Esophagus (tissue), 2 donors: Measurements from ENCODE around the gene ZNF391. TPM values are rescaled to one million over a fixed set of nuclear protein-coding genes. Genes with fewer than 3 reads are reported as not detected.
"Not testable (repeated sequence)": the region's sequence is repeated elsewhere in the genome, so short reads cannot be mapped to it uniquely, and the experiment has no call there.

Experiments
- H3K27ac ChIP-seq, 2 donors: one replicate each; pipeline ENCODE4 v1.5.1; 2013; ENCODE audit warnings: low read depth in 2 of 2, mild to moderate bottlenecking in 2 of 2, inconsistent platforms in 1 of 2, low read length in 1 of 2, moderate library complexity in 1 of 2
- H3K27me3 ChIP-seq, 2 donors: one replicate each; pipeline ENCODE4 v1.6.1; 2013; ENCODE audit warnings: low read length in 2 of 2, control low read depth in 1 of 2, mild to moderate bottlenecking in 1 of 2; ENCODE audit not compliant: insufficient read depth in 2 of 2, control insufficient read depth in 1 of 2
- H3K36me3 ChIP-seq, 2 donors: one replicate each; pipeline ENCODE4 v1.6.1; 2013; ENCODE audit warnings: low read length in 1 of 2; ENCODE audit not compliant: control insufficient read depth in 2 of 2, insufficient read depth in 2 of 2
- H3K4me1 ChIP-seq, 2 donors: one replicate each; pipeline ENCODE4 v1.6.1; 2013; ENCODE audit warnings: low read length in 1 of 2; ENCODE audit not compliant: control insufficient read depth in 2 of 2, insufficient read depth in 2 of 2
- H3K4me3 ChIP-seq, 2 donors: one replicate each; pipeline ENCODE4 v1.5.1; 2013; ENCODE audit warnings: low read length in 2 of 2, mild to moderate bottlenecking in 2 of 2, low read depth in 1 of 2, moderate library complexity in 1 of 2
- H3K9me3 ChIP-seq, 2 donors: one replicate each; pipeline ENCODE4 v1.6.1; 2013; ENCODE audit warnings: mild to moderate bottlenecking in 2 of 2, low read depth in 1 of 2, low read length in 1 of 2, moderate library complexity in 1 of 2; ENCODE audit not compliant: control insufficient read depth in 2 of 2, insufficient read depth in 1 of 2
- WGBS, 2 donors: extraction: QIAGEN DNeasy Blood & Tissue Kit; methylation state at CpG; one replicate each; pipeline ENCODE4 v1.1.7; 2013; 5-methylcytosine and 5-hydroxymethylcytosine counted together
- polyA plus RNA-seq, 2 donors: library from polyadenylated mRNA; stranded (reverse); fragments of 200-250 nt; gene quantifications; one replicate each; pipeline ENCODE4 v1.2.3, GENCODE V29; 2013
- donor health status: healthy with polysubstance abuse.
- donor health status: Bipolar disorder and iron deficiency.

The ZNF391 gene
- polyA plus RNA-seq, 2 donors, result 0.47 to 0.51 TPM

DNA sequence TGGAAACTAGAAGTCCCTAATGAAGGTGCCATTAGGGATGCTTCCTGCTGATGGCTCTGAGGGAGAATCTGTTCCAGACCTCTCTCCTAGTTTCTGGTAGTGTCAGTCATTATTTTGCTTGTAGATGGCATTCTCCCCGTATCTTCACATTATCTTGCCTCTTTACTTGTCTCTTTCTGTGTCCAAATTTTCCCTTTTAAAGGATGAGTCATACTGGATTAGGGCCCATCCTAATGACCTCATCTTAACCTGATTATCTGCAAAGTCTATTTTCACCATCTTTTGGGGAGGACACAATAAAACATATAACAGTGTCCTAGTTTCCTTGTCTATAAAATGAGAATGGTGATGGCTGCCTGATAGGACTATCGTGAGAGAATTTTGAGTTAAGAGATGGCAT, 27.3 kb downstream of the ZNF391 start:
- Histone ChIP-seq H3K4me1 (no peaks in the 10 kb centered on the region), H3K4me3 (no peak overlapping the region), H3K9me3 (no peaks in the 10 kb centered on the region), H3K27ac (no peak overlapping the region), H3K27me3 (no peaks in the 10 kb centered on the region), H3K36me3 (no peaks in the 10 kb centered on the region)
- WGBS, 2 donors, result 79 to 81% methylated on average over 2 of the region's 2 CpGs

GRCh38 chr6:27419363-27419762, 30.8 kb downstream of the ZNF391 start:
- H3K36me3 ChIP-seq, result no peaks in the 10 kb centered on the region
- H3K27ac ChIP-seq, result no peak overlapping the region
- peaks cover 0 to 3% of the 10 kb centered on the region in 2 donors for H3K27me3 ChIP-seq
- H3K9me3 ChIP-seq, result no peaks in the 10 kb centered on the region
- no peak overlapping the region for H3K4me3 ChIP-seq
- no peaks in the 10 kb centered on the region for H3K4me1 ChIP-seq

DNA sequence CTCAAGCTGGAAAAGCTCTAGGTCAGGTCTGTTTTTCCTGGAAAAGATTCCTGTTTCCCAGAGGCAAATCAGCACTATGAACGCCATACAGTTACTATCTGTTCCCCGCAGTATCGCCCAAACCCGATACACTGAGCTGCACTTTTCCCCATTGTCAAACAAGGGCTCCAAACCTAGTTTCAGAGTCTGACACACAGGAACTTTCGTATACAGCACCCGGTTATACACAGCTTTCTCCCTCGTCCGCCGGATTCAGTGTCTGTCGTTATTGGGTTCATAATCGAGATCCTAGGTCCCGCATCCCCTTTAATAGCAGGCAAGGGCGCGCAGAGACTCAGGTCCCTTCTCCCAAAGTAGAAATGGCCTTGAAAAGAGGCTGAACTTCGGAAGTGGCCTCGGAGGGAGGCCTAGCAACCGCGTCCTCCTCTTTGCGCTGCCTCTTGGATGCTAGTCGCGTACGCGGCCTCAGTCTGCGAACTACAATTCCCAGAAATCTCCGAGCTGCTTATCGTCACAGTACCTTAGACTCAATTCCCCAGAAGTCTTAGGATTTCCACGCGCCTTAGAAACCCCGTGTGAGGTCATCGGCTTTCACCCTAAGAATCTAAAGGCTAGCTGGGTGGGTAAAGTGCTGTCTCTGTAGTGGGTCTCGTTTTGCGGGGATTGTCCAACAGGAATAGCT, 34.2 kb downstream of the ZNF391 start:
- no peaks in the 10 kb centered on the region for H3K4me1 ChIP-seq
- WGBS, 2 donors, result 54 to 62% methylated on average over 32 of the region's 32 CpGs
- no peaks in the 10 kb centered on the region for H3K9me3 ChIP-seq
- no peak overlapping the region for H3K4me3 ChIP-seq
- no peaks in the 10 kb centered on the region for H3K36me3 ChIP-seq
- H3K27me3 ChIP-seq, result peaks cover 0 to 3% of the 10 kb centered on the region in 2 donors
- H3K27ac ChIP-seq, result no peak overlapping the region

- 85 to 86% methylated on average over 34 to 36 of the region's 36 CpGs for WGBS, 2 donors
- not testable (repeated sequence) for H3K4me3 ChIP-seq, H3K27me3 ChIP-seq, H3K36me3 ChIP-seq, H3K27ac ChIP-seq, H3K4me1 ChIP-seq, H3K9me3 ChIP-seq
Observed at GRCh38 chr6:27424851-27425250, 36.3 kb downstream of the ZNF391 start.

DNA sequence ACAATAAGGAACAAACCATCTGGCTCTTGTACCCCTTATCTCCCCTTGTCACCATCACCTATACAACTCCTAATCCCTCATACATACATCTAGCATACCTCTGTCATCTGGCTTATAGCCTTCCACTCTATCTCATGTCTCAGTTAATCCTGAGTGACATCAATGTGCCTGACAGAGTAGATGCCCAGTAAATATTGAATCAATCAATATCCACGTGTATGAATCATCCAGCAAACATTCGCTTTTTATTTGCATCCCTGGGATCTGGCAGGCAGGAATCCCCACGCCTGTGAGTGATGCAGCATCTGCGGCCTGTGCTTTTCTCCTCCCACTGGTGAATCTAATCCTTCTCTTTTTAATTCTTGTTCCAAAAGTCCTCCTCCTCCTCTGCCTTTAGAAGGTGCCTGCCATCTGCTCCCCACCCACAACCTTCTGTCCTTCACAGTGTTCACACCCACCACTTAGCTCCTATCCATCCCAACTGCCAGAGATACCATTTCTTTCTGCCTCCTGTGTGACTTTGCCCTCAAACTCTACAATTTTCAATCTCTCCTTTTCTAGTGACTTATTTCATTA, 37.6 kb downstream of the ZNF391 start:
- Histone ChIP-seq H3K4me1 (no peaks in the 10 kb centered on the region), H3K27me3 (peaks cover 0 to 3% of the 10 kb centered on the region in 2 donors), H3K27ac (no peak overlapping the region), H3K4me3 (no peak overlapping the region), H3K9me3 (no peaks in the 10 kb centered on the region), H3K36me3 (no peaks in the 10 kb centered on the region)
- 58 to 64% methylated on average over 4 of the region's 4 CpGs for WGBS, 2 donors

DNA sequence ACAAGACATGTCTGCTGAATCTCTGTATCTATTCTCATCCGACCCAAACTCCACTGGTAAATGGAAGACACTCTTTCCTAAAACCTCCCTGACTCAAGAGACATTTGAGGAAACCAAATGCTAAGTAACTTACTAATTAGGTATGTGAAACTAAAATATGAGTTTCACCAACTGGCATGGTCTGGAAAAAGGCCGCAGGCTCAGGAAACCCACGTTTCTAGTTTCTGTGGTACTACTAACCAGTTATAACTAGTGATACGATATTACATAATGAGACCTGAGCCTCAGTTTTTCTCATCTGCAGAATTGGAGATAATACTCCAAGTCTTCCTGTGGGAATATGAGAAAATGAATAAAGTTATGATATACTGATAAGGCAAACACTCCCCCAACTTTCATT, 39.9 kb downstream of the ZNF391 start:
- Histone ChIP-seq H3K9me3 (no peaks in the 10 kb centered on the region), H3K4me1 (no peaks in the 10 kb centered on the region), H3K27me3 (no peaks in the 10 kb centered on the region), H3K27ac (no peak overlapping the region), H3K4me3 (no peak overlapping the region), H3K36me3 (no peaks in the 10 kb centered on the region)
- 80 to 83% methylated on average over 4 of the region's 4 CpGs for WGBS, 2 donors

GRCh38 chr6:27428966-27429365, 40.4 kb downstream of the ZNF391 start:
- no peaks in the 10 kb centered on the region for H3K36me3 ChIP-seq
- WGBS, 2 donors, result 89 to 92% methylated on average over 2 of the region's 2 CpGs
- H3K4me1 ChIP-seq, result no peaks in the 10 kb centered on the region
- no peak overlapping the region for H3K27ac ChIP-seq
- no peak overlapping the region for H3K4me3 ChIP-seq
- H3K27me3 ChIP-seq, result no peaks in the 10 kb centered on the region
- no peaks in the 10 kb centered on the region for H3K9me3 ChIP-seq

- Histone ChIP-seq H3K9me3 (no peaks in the 10 kb centered on the region), H3K27me3 (no peaks in the 10 kb centered on the region), H3K4me3 (no peak overlapping the region), H3K4me1 (no peaks in the 10 kb centered on the region), H3K36me3 (no peaks in the 10 kb centered on the region), H3K27ac (no peak overlapping the region)
- 93 to 100% methylated on average over 1 of the region's 1 CpG for WGBS, 2 donors
Observed at GRCh38 chr6:27433714-27434113, 45.2 kb downstream of the ZNF391 start.

DNA sequence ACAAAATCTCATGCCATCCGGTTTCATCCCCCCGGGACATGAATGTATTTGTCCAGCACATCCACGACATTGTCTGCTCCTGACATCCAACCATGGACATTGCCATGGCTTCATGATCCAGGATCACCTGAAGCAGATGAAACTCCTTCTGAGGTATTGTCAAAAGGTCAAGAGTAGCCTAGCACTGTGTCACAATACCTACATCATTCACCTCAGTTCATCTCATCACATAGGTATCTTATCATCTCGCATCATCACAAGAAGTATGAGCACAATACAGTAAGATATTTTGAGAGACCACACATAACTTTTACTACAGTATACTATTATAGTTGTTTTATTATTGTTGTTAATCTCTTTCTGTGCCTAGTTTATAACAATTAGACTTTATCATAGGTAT, 50.8 kb downstream of the ZNF391 start:
- Histone ChIP-seq H3K27ac (no peak overlapping the region), H3K27me3 (no peaks in the 10 kb centered on the region), H3K4me3 (no peak overlapping the region), H3K4me1 (no peaks in the 10 kb centered on the region), H3K36me3 (no peaks in the 10 kb centered on the region), H3K9me3 (no peaks in the 10 kb centered on the region)
- WGBS, 2 donors, result 95 to 98% methylated on average over 4 of the region's 4 CpGs

DNA sequence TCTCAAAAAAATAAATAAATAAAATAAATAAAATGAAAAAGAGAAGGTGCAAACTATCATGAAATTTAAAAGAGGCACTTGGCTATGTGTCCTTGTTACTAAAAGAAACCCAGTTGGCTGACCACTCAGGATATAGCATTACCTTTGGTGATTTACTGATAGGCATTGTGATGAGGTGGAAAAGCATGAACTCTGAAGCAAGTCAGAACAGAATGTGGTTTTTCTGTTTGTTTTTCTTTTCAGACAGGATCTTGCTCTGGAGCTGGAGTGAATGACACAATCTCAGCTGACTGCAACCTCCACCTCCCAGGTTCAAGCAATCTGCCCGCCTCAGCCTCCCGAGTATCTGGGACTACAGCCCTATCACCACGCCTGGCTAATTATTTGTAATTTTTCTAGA, 52.4 kb downstream of the ZNF391 start:
- no peaks in the 10 kb centered on the region for H3K4me1 ChIP-seq
- H3K27me3 ChIP-seq, result no peaks in the 10 kb centered on the region
- no peak overlapping the region for H3K27ac ChIP-seq
- no peaks in the 10 kb centered on the region for H3K9me3 ChIP-seq
- WGBS, 2 donors, result 81% methylated on average over 3 of the region's 3 CpGs
- no peak overlapping the region for H3K4me3 ChIP-seq
- no peaks in the 10 kb centered on the region for H3K36me3 ChIP-seq
